LNCaP clone FGC (cell line): ENCODE data around the gene VDAC1.

Experiments used
- DNase-seq: peaks from one replicate; pipeline ENCODE4 v3.0.0-alpha.2; 2011; ENCODE audit warnings: low read depth
- H3K4me3 ChIP-seq: 2 replicates; pipeline ENCODE4 v1.5.1; 2011; ENCODE audit warnings: mild to moderate bottlenecking, low read depth, low read length, control low read depth
- CTCF ChIP-seq: IDR thresholded peaks from 2 replicates; pipeline ENCODE4 v1.5.1; 2012; ENCODE audit warnings: mild to moderate bottlenecking; ENCODE audit not compliant: control insufficient read depth, insufficient read depth; ENCODE audit errors: extremely low read depth

Gene VDAC1

DNA sequence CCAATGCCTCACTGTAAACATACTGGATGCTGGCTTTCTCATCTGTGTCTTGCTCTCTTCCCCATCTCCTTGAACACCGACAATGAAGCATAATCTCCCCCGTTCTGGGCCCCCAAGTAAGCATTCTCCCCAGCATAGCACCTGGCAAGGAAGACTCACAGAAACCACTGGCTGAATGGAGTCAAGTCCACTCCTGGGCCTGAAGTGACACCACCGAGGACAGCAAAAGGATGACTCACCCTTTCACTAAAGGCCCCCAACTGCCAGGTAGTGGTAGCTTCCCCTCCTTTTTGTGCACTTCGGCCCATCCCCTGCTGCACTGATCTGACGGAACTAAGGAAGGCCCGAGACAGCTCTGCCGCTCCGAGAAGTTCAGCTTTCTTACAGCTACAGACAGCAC, 9.4 kb downstream of the VDAC1 start:
- no peak overlapping the region for H3K4me3 ChIP-seq
- no peak for TF ChIP-seq CTCF
- DNase-seq: no peak

DNA sequence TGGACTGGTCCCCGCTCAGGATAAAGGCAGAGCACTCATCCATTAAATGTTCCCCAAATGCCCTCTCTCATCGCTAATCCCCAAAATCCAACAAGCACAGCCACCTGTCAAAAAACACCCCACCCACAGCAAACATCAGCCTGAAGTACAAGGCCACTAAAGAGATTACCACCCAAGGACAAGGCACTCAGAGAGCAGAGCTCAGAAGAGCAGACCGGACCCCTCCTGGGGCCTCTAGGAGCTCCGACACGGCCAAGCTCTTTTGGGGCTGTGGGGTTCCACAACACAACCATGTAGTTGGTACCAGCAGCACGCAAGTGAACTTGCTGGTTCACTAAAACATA, 9.8 kb downstream of the VDAC1 start:
- DNase-seq: no peak
- TF ChIP-seq CTCF: no peak
- no peak overlapping the region for H3K4me3 ChIP-seq

- TF ChIP-seq CTCF: no peak
- H3K4me3 ChIP-seq: 0 out of 2 replicates have a peak overlapping the region, but pooled peaks have one; percentile 13
- DNase-seq: no peak
Observed at GRCh38 chr5:133994297-133994989, 10.3 kb downstream of the VDAC1 start.

DNA sequence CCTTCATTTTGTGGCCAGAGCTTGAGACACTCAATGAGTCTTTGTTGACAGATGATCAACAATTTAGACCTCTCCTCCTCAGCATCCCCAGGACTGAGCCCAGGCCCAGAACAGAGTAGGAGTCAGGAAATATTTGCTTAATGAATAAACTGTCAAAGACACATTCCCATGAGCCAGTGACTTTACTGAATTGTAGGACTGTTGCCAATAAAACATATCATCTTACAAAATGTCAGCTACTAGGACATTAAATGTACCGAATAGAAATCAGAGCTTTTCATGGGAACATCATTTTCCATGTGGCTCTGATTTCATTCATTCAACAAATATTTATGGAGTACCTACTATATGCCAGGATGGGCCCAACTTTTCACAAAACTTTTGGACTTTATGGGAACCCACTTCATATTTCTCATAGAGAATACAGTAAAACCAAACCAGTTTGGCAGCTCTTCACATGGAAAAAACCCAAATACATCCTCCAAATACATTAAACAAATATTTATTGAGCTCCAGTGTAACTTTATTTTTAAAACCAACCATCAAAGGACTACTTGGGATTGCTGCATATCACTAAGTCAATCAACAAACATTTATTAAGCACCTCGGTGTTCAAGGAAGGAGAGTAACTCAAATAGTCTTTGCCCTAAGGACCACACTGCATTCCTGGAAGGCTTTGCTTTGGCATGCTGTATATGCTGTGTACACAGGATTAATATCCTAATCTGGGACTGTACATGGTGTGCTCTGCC, 11.4 kb downstream of the VDAC1 start:
- DNase-seq: peak; percentile 95
- no peak for TF ChIP-seq CTCF

GRCh38 chr5:133992429-133993155, 12.2 kb downstream of the VDAC1 start:
- DNase-seq: no peak
- H3K4me3 ChIP-seq: peak overlapping the region; percentile 6; the same call in 1 of the 2 replicates
- TF ChIP-seq CTCF: no peak

More for the DNA sequence above, 11.4 kb downstream of the VDAC1 start:
- H3K4me3 ChIP-seq: no peak overlapping the region

- no peak for DNase-seq
- TF ChIP-seq CTCF: no peak
- H3K4me3 ChIP-seq: no peak overlapping the region
Observed at GRCh38 chr5:133991171-133991910, 13.4 kb downstream of the VDAC1 start.
